ENCODE measurements around the gene KIN.

DNA sequence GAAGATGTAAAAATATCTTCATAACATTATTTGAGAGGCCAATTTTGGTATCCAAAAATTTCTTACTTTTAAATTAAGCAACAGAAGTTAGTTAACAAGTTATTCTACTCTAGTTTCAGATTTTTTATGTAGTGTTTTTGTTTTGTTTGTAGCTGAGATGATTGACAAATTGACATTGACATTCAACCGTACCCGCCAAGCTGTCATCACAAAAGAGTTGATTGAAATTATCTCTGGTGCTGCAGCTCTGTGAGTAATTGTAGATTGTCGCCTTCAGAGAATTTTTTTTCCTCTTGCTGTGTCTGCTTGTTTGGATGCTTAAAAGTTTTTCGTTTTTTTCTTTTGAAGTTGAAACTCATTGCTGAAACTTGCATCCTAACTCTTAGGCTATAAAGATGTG, 14.8 kb upstream of the KIN start:
- TF ChIP-seq, protein P1, sequence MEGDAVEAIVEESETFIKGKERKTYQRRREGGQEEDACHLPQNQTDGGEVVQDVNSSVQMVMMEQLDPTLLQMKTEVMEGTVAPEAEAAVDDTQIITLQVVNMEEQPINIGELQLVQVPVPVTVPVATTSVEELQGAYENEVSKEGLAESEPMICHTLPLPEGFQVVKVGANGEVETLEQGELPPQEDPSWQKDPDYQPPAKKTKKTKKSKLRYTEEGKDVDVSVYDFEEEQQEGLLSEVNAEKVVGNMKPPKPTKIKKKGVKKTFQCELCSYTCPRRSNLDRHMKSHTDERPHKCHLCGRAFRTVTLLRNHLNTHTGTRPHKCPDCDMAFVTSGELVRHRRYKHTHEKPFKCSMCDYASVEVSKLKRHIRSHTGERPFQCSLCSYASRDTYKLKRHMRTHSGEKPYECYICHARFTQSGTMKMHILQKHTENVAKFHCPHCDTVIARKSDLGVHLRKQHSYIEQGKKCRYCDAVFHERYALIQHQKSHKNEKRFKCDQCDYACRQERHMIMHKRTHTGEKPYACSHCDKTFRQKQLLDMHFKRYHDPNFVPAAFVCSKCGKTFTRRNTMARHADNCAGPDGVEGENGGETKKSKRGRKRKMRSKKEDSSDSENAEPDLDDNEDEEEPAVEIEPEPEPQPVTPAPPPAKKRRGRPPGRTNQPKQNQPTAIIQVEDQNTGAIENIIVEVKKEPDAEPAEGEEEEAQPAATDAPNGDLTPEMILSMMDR (conservative IDR thresholded peaks at IDR 0.05) = no peak
- TF ChIP-seq ZFX (IDR thresholded peaks at IDR 0.05) = no peak

All from C4-2B (cell line).